OCI-LY1 (cell line): ENCODE results near the gene PAX4.

Experiments used
- CTCF ChIP-seq: fragments of 200-600 bp; sonication (generic), shearing (Covaris generic); IDR thresholded peaks from 2 replicates; pipeline ENCODE4 v1.5.1; 2017; ENCODE audit warnings: mild to moderate bottlenecking, antibody characterized with exemption, low read length, moderate library complexity, mixed read lengths
- EZH2 ChIP-seq: fragments of 200-600 bp; sonication (generic), shearing (Covaris generic); IDR thresholded peaks from 2 replicates; pipeline ENCODE4 v1.8.0; 2017; ENCODE audit warnings: borderline replicate concordance, mixed run types, mild to moderate bottlenecking, antibody characterized with exemption, low read length, moderate library complexity, mixed read lengths

- TF ChIP-seq EZH2 (no peak), CTCF (no peak)
Observed at GRCh38 chr7:127586346-127586745, 31.6 kb downstream of the PAX4 start.
